Neural cell (in vitro differentiated cells): ENCODE results near the gene FHIT. TPM values are rescaled to one million over a fixed set of nuclear protein-coding genes. Genes with fewer than 3 reads are reported as not detected.

Source experiments
- H2AFZ ChIP-seq: fragments of 200-600, 300-800 bp; sonication (generic), shearing (Covaris generic); 2 replicates; pipeline ENCODE4 v1.6.0; 2014; ENCODE audit warnings: low read depth, mild to moderate bottlenecking, antibody characterized with exemption, low read length, moderate library complexity
- H3F3A ChIP-seq: fragments of 200-600 bp; shearing (Covaris generic); 2 replicates; pipeline ENCODE4 v1.6.1; 2016; ENCODE audit warnings: mild to moderate bottlenecking, moderate library complexity, mixed read lengths, antibody characterized with exemption, low read length; ENCODE audit not compliant: insufficient read depth, poor library complexity, severe bottlenecking
- H3K27ac ChIP-seq: fragments of 200-600, 300-800 bp; sonication (generic), shearing (Covaris generic); 2 replicates; pipeline ENCODE4 v1.5.1; 2014; ENCODE audit warnings: mild to moderate bottlenecking, low read length, moderate library complexity
- H3K27me3 ChIP-seq: fragments of 300-800, 200-600 bp; sonication (generic), shearing (Covaris generic); 2 replicates; pipeline ENCODE4 v1.6.0; 2014; ENCODE audit warnings: mild to moderate bottlenecking, low read depth, low read length, moderate library complexity; ENCODE audit not compliant: insufficient read depth
- H3K36me3 ChIP-seq: fragments of 300-800, 200-600 bp; sonication (generic), shearing (Covaris generic); 2 replicates; pipeline ENCODE4 v1.5.1; 2014; ENCODE audit warnings: mild to moderate bottlenecking, antibody characterized with exemption, low read length, moderate library complexity; ENCODE audit not compliant: insufficient read depth
- H3K4me2 ChIP-seq: fragments of 300-800, 200-600 bp; sonication (generic), shearing (Covaris generic); 2 replicates; pipeline ENCODE4 v1.6.0; 2014; ENCODE audit warnings: mild to moderate bottlenecking, low read length
- H3K4me3 ChIP-seq: fragments of 300-800, 200-600 bp; sonication (generic), shearing (Covaris generic); 2 replicates; pipeline ENCODE4 v1.5.1; 2014; ENCODE audit warnings: mild to moderate bottlenecking, low read length, moderate library complexity
- H3K79me2 ChIP-seq: fragments of 200-600 bp; shearing (Covaris generic); replicated peaks from 2 replicates; pipeline ENCODE4 v1.6.0; 2014; ENCODE audit warnings: mild to moderate bottlenecking, low read length, moderate library complexity; ENCODE audit not compliant: insufficient read depth
- H3K9ac ChIP-seq: fragments of 300-800, 200-600 bp; sonication (generic), shearing (Covaris generic); 2 replicates; pipeline ENCODE4 v1.6.1; 2016; ENCODE audit warnings: mild to moderate bottlenecking, low read length, mixed read lengths
- H3K9me2 ChIP-seq: fragments of 200-600 bp; shearing (Covaris generic); 2 replicates; pipeline ENCODE4 v1.6.1; 2016; ENCODE audit warnings: mild to moderate bottlenecking, low read length, mixed read lengths; ENCODE audit not compliant: insufficient read depth
- H3K9me3 ChIP-seq: fragments of 200-600, 300-800 bp; sonication (generic), shearing (Covaris generic); 2 replicates; pipeline ENCODE4 v1.6.1; 2016; ENCODE audit warnings: mild to moderate bottlenecking, mixed run types, low read length, moderate library complexity, mixed read lengths
- H4K20me1 ChIP-seq: fragments of 200-600 bp; shearing (Covaris generic); 2 replicates; pipeline ENCODE4 v1.6.1; 2016; ENCODE audit warnings: mild to moderate bottlenecking, mixed run types; ENCODE audit not compliant: insufficient read depth
- CTCF ChIP-seq: fragments of 450-650 bp; IDR thresholded peaks from 2 replicates; pipeline ENCODE4 v1.5.1; 2014; ENCODE audit warnings: antibody characterized with exemption, mild to moderate bottlenecking, moderate library complexity; ENCODE audit not compliant: poor library complexity, severe bottlenecking
- EP300 ChIP-seq: fragments of 450-650 bp; conservative IDR thresholded peaks from 2 replicates; pipeline ENCODE4 v1.6.1; 2014; ENCODE audit warnings: antibody characterized with exemption, mild to moderate bottlenecking, moderate library complexity; ENCODE audit not compliant: poor library complexity, severe bottlenecking
- EZH2 ChIP-seq: fragments of 200-600, 300-800 bp; shearing (Covaris generic), sonication (generic); IDR thresholded peaks from 2 replicates; pipeline ENCODE4 v1.6.1; 2014; ENCODE audit warnings: antibody characterized with exemption, low read length, borderline replicate concordance, mild to moderate bottlenecking; ENCODE audit not compliant: insufficient read depth, poor library complexity, severe bottlenecking
- MXI1 ChIP-seq: fragments of 450-650 bp; conservative IDR thresholded peaks from 2 replicates; pipeline ENCODE4 v1.6.1; 2014; ENCODE audit warnings: antibody characterized with exemption, mild to moderate bottlenecking; ENCODE audit not compliant: poor library complexity, severe bottlenecking
- POLR2AphosphoS5 ChIP-seq: IDR thresholded peaks from 2 replicates; pipeline ENCODE4 v1.6.1; 2012
- RAD21 ChIP-seq: fragments of 450-650 bp; conservative IDR thresholded peaks from 2 replicates; pipeline ENCODE4 v1.6.1; 2014; ENCODE audit warnings: antibody characterized with exemption, mild to moderate bottlenecking, moderate library complexity
- REST ChIP-seq: IDR thresholded peaks from 2 replicates; pipeline ENCODE4 v1.6.1; 2012; ENCODE audit warnings: borderline replicate concordance
- SMC3 ChIP-seq: fragments of 450-650 bp; conservative IDR thresholded peaks from 2 replicates; pipeline ENCODE4 v1.6.1; 2014; ENCODE audit warnings: antibody characterized with exemption, mild to moderate bottlenecking, moderate library complexity; ENCODE audit not compliant: poor library complexity
- TAF1 ChIP-seq: IDR thresholded peaks from 2 replicates; pipeline ENCODE4 v1.6.1; 2012; ENCODE audit warnings: low read depth
- polyA plus RNA-seq: library from polyadenylated mRNA; depleted of rRNA; stranded (reverse); fragments of >200 nt; gene quantifications from 2 replicates; pipeline ENCODE4 v1.2.3, GENCODE V29; 2014

FHIT gene
- polyA plus RNA-seq, 1 donor from 2014 or later, result not detected

- H4K20me1 ChIP-seq, result no peaks in the 10 kb centered on the region
- TF ChIP-seq RAD21 (no peak), POLR2AphosphoS5 (no peak), REST (no peak), TAF1 (no peak), EZH2 (no peak), SMC3 (no peak)
- H3K9me2 ChIP-seq, result no peaks in the 10 kb centered on the region
- H3K36me3 ChIP-seq, result no peaks in the 10 kb centered on the region
- H3K79me2 ChIP-seq, result no peaks in the 10 kb centered on the region
- H3K9ac ChIP-seq, result no peak overlapping the region
- no peak overlapping the region for H3K4me2 ChIP-seq
- no peak overlapping the region for H3K4me3 ChIP-seq
- no peaks in the 10 kb centered on the region for H3K9me3 ChIP-seq
- H3F3A ChIP-seq, result no peaks in the 10 kb centered on the region
- no peak overlapping the region for H3K27ac ChIP-seq
- no peaks in the 10 kb centered on the region for H3K27me3 ChIP-seq
- H2AFZ ChIP-seq, result no peak overlapping the region
Measured at GRCh38 chr3:59832702-59833101, 1418.5 kb downstream of the FHIT start.

- Histone ChIP-seq H3K4me2 (no peak overlapping the region), H3K27me3 (no peaks in the 10 kb centered on the region)
Measured at GRCh38 chr3:59832241-59832640, 1419.0 kb downstream of the FHIT start.

More at GRCh38 chr3:59832241-59832640, 1419.0 kb downstream of the FHIT start:
- no peak overlapping the region for H3K4me3 ChIP-seq
- no peaks in the 10 kb centered on the region for H4K20me1 ChIP-seq
- H3K9me2 ChIP-seq, result no peaks in the 10 kb centered on the region
- H3F3A ChIP-seq, result no peaks in the 10 kb centered on the region
- no peak overlapping the region for H2AFZ ChIP-seq
- H3K9me3 ChIP-seq, result no peaks in the 10 kb centered on the region
- H3K79me2 ChIP-seq, result no peaks in the 10 kb centered on the region
- H3K36me3 ChIP-seq, result no peaks in the 10 kb centered on the region
- no peak overlapping the region for H3K27ac ChIP-seq
- no peak overlapping the region for H3K9ac ChIP-seq
- no peak for TF ChIP-seq SMC3
- TF ChIP-seq RAD21, result no peak
- TF ChIP-seq EZH2, result no peak
- no peak for TF ChIP-seq TAF1
- TF ChIP-seq POLR2AphosphoS5, result no peak
- TF ChIP-seq MXI1, result no peak
- TF ChIP-seq EP300, result no peak
- no peak for TF ChIP-seq CTCF
- no peak for TF ChIP-seq REST
